ENCODE measurements around the gene GCK.

Gene GCK

GRCh38 chr7:44218418-44219201 is 29.4 kb upstream of the GCK start:
- no peak overlapping the region for H3K27ac ChIP-seq
- H3K27me3 ChIP-seq (ENCODE audit: insufficient read depth, low read depth) = no peaks in the 10 kb centered on the region; the same call in 1 of the 2 replicates
- H3K9ac ChIP-seq = no peak overlapping the region
- no peaks in the 10 kb centered on the region for H3K4me1 ChIP-seq (ENCODE audit: low read depth, poor library complexity, severe bottlenecking)
- TF ChIP-seq, protein P1, sequence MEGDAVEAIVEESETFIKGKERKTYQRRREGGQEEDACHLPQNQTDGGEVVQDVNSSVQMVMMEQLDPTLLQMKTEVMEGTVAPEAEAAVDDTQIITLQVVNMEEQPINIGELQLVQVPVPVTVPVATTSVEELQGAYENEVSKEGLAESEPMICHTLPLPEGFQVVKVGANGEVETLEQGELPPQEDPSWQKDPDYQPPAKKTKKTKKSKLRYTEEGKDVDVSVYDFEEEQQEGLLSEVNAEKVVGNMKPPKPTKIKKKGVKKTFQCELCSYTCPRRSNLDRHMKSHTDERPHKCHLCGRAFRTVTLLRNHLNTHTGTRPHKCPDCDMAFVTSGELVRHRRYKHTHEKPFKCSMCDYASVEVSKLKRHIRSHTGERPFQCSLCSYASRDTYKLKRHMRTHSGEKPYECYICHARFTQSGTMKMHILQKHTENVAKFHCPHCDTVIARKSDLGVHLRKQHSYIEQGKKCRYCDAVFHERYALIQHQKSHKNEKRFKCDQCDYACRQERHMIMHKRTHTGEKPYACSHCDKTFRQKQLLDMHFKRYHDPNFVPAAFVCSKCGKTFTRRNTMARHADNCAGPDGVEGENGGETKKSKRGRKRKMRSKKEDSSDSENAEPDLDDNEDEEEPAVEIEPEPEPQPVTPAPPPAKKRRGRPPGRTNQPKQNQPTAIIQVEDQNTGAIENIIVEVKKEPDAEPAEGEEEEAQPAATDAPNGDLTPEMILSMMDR (conservative IDR thresholded peaks at IDR 0.05; ENCODE audit: low read depth, low read length) = no peak
- no peak overlapping the region for H3K4me3 ChIP-seq (IDR thresholded peaks at IDR 0.05; ENCODE audit: insufficient read depth, low read depth, low read length)
- no peaks in the 10 kb centered on the region for H3K36me3 ChIP-seq (ENCODE audit: insufficient read depth)
- no peak overlapping the region for H3K4me2 ChIP-seq
- no peaks in the 10 kb centered on the region for H4K20me1 ChIP-seq (ENCODE audit: insufficient read depth)
- no peak overlapping the region for H2AFZ ChIP-seq (ENCODE audit: low read depth)
- H3K79me2 ChIP-seq (ENCODE audit: insufficient read depth, low read depth) = no peaks in the 10 kb centered on the region

DNA sequence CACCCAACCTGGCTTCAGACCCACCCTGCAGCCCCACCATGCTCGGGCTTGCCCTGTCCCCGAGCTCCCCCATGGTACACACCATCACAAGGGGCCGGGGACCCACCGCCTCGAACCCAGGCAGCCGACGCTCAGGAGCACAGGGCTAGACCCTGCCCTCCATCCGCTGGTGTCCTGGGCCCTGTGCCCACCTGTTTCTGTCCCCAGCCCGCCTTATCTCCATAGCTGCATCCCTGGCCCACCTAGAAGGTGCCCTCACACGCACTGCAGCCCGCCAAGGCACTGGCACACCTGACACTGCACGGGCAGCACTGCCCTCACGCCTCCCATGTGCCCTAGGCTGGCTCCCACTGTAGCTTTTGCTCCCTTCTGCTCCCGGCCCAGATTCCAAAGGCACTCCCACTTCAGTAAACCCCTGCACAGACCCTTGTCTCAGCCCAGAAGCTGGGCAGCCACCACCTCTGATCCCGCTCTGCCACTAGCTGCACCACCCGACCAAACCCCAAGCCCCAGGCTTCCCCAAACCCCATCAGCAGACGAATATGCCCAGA is 28.7 kb upstream of the GCK start:
- no peak overlapping the region for H2AFZ ChIP-seq (ENCODE audit: low read depth)
- H4K20me1 ChIP-seq (ENCODE audit: insufficient read depth) = no peaks in the 10 kb centered on the region
- H3K9ac ChIP-seq = no peak overlapping the region
- TF ChIP-seq, protein P1 (conservative IDR thresholded peaks at IDR 0.05; ENCODE audit: low read depth, low read length) = no peak
- H3K4me2 ChIP-seq = no peak overlapping the region
- no peaks in the 10 kb centered on the region for H3K79me2 ChIP-seq (ENCODE audit: insufficient read depth, low read depth)
- H3K36me3 ChIP-seq (ENCODE audit: insufficient read depth) = no peaks in the 10 kb centered on the region
- no peak overlapping the region for H3K4me3 ChIP-seq (IDR thresholded peaks at IDR 0.05; ENCODE audit: insufficient read depth, low read depth, low read length)
- H3K27me3 ChIP-seq (ENCODE audit: insufficient read depth, low read depth) = no peaks in the 10 kb centered on the region
- no peaks in the 10 kb centered on the region for H3K4me1 ChIP-seq (ENCODE audit: low read depth, poor library complexity, severe bottlenecking)
- H3K27ac ChIP-seq = no peak overlapping the region

DNA sequence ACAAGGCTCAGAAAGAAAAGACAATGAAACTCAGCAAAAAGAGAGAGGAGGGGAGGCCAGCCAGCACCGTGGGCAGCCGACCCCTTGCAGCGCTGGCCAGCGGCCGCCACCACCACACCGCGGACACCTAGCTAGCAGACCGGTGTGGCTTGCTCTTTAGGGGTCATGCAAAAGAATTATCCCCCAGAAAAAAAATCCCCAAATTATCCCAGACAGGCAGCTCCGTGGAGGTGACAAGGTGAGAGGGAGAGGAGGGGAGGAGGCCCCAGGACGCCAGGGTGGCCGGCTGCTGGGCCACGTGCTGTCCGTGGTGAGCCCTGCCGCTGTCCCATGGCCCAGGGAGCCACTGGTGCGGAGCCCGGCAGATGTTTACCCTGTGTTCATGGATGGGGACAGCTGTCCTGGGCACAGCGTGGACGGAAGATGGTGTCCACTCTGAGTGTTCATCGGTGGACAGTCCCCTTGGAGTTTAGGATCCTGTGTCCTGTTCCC is 28.0 kb upstream of the GCK start:
- no peaks in the 10 kb centered on the region for H3K27me3 ChIP-seq (ENCODE audit: insufficient read depth, low read depth)
- no peaks in the 10 kb centered on the region for H3K36me3 ChIP-seq (ENCODE audit: insufficient read depth)
- H3K27ac ChIP-seq = no peak overlapping the region
- TF ChIP-seq, protein P1 (conservative IDR thresholded peaks at IDR 0.05; ENCODE audit: low read depth, low read length) = no peak
- H3K79me2 ChIP-seq (ENCODE audit: insufficient read depth, low read depth) = no peaks in the 10 kb centered on the region
- H3K9ac ChIP-seq = no peak overlapping the region
- no peak overlapping the region for H3K4me3 ChIP-seq (IDR thresholded peaks at IDR 0.05; ENCODE audit: insufficient read depth, low read depth, low read length)
- no peaks in the 10 kb centered on the region for H4K20me1 ChIP-seq (ENCODE audit: insufficient read depth)
- H3K4me2 ChIP-seq = no peak overlapping the region
- H2AFZ ChIP-seq (ENCODE audit: low read depth) = no peak overlapping the region
- H3K4me1 ChIP-seq (ENCODE audit: low read depth, poor library complexity, severe bottlenecking) = no peaks in the 10 kb centered on the region

GRCh38 chr7:44216521-44217222 is 27.4 kb upstream of the GCK start:
- Histone ChIP-seq H3K4me3 (IDR thresholded peaks at IDR 0.05; ENCODE audit: insufficient read depth, low read depth, low read length) (no peak overlapping the region), H3K36me3 (ENCODE audit: insufficient read depth) (no peaks in the 10 kb centered on the region), H2AFZ (ENCODE audit: low read depth) (no peak overlapping the region), H3K79me2 (ENCODE audit: insufficient read depth, low read depth) (no peaks in the 10 kb centered on the region), H3K27ac (no peak overlapping the region), H3K4me1 (ENCODE audit: low read depth, poor library complexity, severe bottlenecking) (no peaks in the 10 kb centered on the region), H3K27me3 (ENCODE audit: insufficient read depth, low read depth) (no peaks in the 10 kb centered on the region), H4K20me1 (ENCODE audit: insufficient read depth) (no peaks in the 10 kb centered on the region), H3K9ac (no peak overlapping the region), H3K4me2 (no peak overlapping the region)
- TF ChIP-seq, protein P1 (conservative IDR thresholded peaks at IDR 0.05; ENCODE audit: low read depth, low read length) = no peak

Data from KMS-11 (cell line).